Cardiac muscle cell (in vitro differentiated cells and primary cell): ENCODE results near the gene ZNF776. TPM values are rescaled to one million over a fixed set of nuclear protein-coding genes. Genes with fewer than 3 reads are reported as not detected.

ENCODE experiments used
- DNase-seq, 2 donors: peaks; one replicate each; pipeline versions ENCODE4 v3.0.0 to v3.0.0-alpha.2; 2010 to 2017; ENCODE audit warnings: low read depth in 1 of 2, low spot score in 1 of 2
- H3K27ac ChIP-seq: fragments of 200-600 bp; sonication (generic); 2 replicates; pipeline ENCODE4 v1.5.1; 2016
- H3K27me3 ChIP-seq: fragments of 200-600 bp; sonication (generic); 2 replicates; pipeline ENCODE4 v1.6.0; 2016; ENCODE audit warnings: control low read depth
- H3K36me3 ChIP-seq: fragments of 200-600 bp; sonication (generic); 2 replicates; pipeline ENCODE4 v1.5.1; 2016; ENCODE audit warnings: control low read depth
- H3K4me1 ChIP-seq: fragments of 200-600 bp; sonication (generic); 2 replicates; pipeline ENCODE4 v1.8.1; 2017; ENCODE audit warnings: low read depth, mild to moderate bottlenecking, mixed run types
- H3K4me3 ChIP-seq: fragments of 200-600 bp; sonication (generic); 2 replicates; pipeline ENCODE4 v1.5.1; 2016; ENCODE audit warnings: mild to moderate bottlenecking
- H3K9me3 ChIP-seq: fragments of 200-600 bp; sonication (generic); 2 replicates; pipeline ENCODE4 v1.5.1; 2017; ENCODE audit warnings: low read depth, mild to moderate bottlenecking, control low read depth
- CTCF ChIP-seq: IDR thresholded peaks from 2 replicates; pipeline ENCODE4 v1.5.1; 2012; ENCODE audit warnings: low read depth, mild to moderate bottlenecking, low read length
- polyA plus RNA-seq: library from polyadenylated mRNA; unstranded; fragments of >200 nt; fragmentation: Nextera tagmentation; extraction: Ambion mirVana; gene quantifications from 2 replicates; pipeline ENCODE4 v1.2.1, GENCODE V29; 2016
- total RNA-seq: library from RNA; depleted of rRNA; stranded (reverse); fragments of >200 nt; gene quantifications from 2 replicates; pipeline ENCODE4 v1.2.3, GENCODE V29; 2016

Gene ZNF776
- total and polyA plus RNA-seq, 2 experiments from 2014 or later: 20.0 to 20.7 TPM

DNA sequence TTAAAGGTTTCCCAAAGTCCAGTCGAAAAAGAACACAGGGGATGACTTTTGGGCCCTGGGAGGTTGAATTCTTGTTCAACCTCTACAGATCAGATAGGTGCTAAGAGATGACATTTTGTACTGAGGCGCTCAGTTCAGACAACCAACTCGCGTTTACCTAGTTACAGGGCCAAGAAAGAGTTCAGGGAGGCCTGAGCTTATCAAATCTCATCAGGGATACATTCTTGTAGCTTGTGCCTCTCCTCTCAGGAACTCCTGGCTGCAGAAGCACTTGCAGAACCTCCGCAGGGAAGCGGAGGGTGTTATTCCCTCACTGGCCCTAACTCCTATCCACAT, 825 bp downstream of the ZNF776 start:
- Histone ChIP-seq H3K9me3 (no peaks in the 10 kb centered on the region), H3K36me3 (peaks cover 10% of the 10 kb centered on the region), H3K4me3 (peak overlapping the region; percentile 98), H3K27ac (peak overlapping the region; percentile 94), H3K4me1 (peaks cover 7% of the 10 kb centered on the region), H3K27me3 (no peaks in the 10 kb centered on the region)
- DNase-seq: no peak
- TF ChIP-seq CTCF: no peak

GRCh38 chr19:57748029-57748428, 1.4 kb downstream of the ZNF776 start:
- no peak overlapping the region for H3K27ac ChIP-seq
- DNase-seq: no peak
- no peaks in the 10 kb centered on the region for H3K9me3 ChIP-seq
- TF ChIP-seq CTCF: no peak
- H3K27me3 ChIP-seq: no peaks in the 10 kb centered on the region
- peaks cover 7% of the 10 kb centered on the region for H3K4me1 ChIP-seq
- peak overlapping the region; percentile 98 for H3K4me3 ChIP-seq
- peaks cover 16% of the 10 kb centered on the region for H3K36me3 ChIP-seq

DNA sequence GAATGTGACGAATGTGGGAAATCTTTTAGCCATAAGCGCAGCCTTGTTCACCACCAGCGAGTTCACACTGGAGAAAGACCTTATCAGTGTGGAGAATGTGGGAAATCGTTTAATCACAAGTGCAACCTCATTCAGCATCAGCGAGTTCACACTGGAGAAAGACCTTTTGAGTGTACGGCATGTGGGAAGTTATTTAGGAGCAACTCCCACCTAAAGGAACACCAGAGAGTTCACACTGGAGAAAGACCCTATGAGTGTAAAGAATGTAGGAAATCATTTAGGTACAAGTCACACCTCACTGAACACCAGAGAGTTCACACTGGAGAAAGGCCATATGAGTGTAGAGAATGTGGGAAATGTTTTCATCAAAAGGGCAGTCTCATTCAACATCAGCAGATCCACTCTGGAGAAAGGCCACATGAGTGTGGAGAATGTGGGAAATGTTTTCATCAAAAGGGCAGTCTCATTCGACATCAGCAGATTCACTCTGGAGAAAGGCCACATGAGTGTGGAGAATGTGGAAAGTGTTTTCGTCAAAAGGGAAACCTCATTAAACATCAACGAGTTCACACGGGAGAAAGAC, 7.6 kb downstream of the ZNF776 start:
- peaks cover 65% of the 10 kb centered on the region for H3K36me3 ChIP-seq
- no peaks in the 10 kb centered on the region for H3K4me1 ChIP-seq
- TF ChIP-seq CTCF: no peak
- H3K27ac ChIP-seq: no peak overlapping the region
- no peak for DNase-seq
- H3K4me3 ChIP-seq: no peak overlapping the region
- no peaks in the 10 kb centered on the region for H3K9me3 ChIP-seq
- no peaks in the 10 kb centered on the region for H3K27me3 ChIP-seq

GRCh38 chr19:57755031-57755430, 8.4 kb downstream of the ZNF776 start:
- Histone ChIP-seq H3K4me1 (no peaks in the 10 kb centered on the region), H3K36me3 (peaks cover 69% of the 10 kb centered on the region), H3K27me3 (no peaks in the 10 kb centered on the region), H3K4me3 (no peak overlapping the region), H3K27ac (no peak overlapping the region), H3K9me3 (no peaks in the 10 kb centered on the region)
- TF ChIP-seq CTCF: no peak
- DNase-seq: no peak

- Histone ChIP-seq H3K27me3 (no peaks in the 10 kb centered on the region), H3K36me3 (peaks cover 63% of the 10 kb centered on the region), H3K4me1 (no peaks in the 10 kb centered on the region), H3K9me3 (no peaks in the 10 kb centered on the region), H3K4me3 (no peak overlapping the region), H3K27ac (no peak overlapping the region)
- DNase-seq: no peak
- TF ChIP-seq CTCF: no peak
Measured at GRCh38 chr19:57757941-57758340, 11.3 kb downstream of the ZNF776 start.

GRCh38 chr19:57759096-57759495, 12.5 kb downstream of the ZNF776 start:
- DNase-seq: no peak
- Histone ChIP-seq H3K4me1 (no peaks in the 10 kb centered on the region), H3K27ac (no peak overlapping the region), H3K27me3 (no peaks in the 10 kb centered on the region), H3K36me3 (peaks cover 53% of the 10 kb centered on the region), H3K9me3 (no peaks in the 10 kb centered on the region), H3K4me3 (no peak overlapping the region)
- no peak for TF ChIP-seq CTCF
